Kidney (tissue), 14 donors: ENCODE measurements around the gene PSMD4. TPM values are rescaled to one million over a fixed set of nuclear protein-coding genes. Genes with fewer than 3 reads are reported as not detected.

Experiments used
- DNase-seq, 5 donors: peaks; one replicate each; pipeline ENCODE4 v3.0.0-alpha.2; 2013 to 2020
- FAIRE-seq: peaks from 2 replicates; lab custom pipeline; 2012; peaks lifted over from hg19 to GRCh38; lab: Jason Lieb, UNC
- H3K27ac ChIP-seq, 2 donors: one replicate each; pipeline ENCODE4 v1.7.0; 2013; ENCODE audit warnings: low read depth in 2 of 2, low read length in 2 of 2, inconsistent platforms in 1 of 2
- H3K27me3 ChIP-seq: one replicate; pipeline ENCODE4 v1.7.1; 2013; ENCODE audit warnings: low read length, inconsistent platforms; ENCODE audit not compliant: control insufficient read depth, insufficient read depth
- H3K36me3 ChIP-seq, 3 donors: one replicate each; pipeline versions ENCODE4 v1.7.0 to v1.7.1; 2013; ENCODE audit warnings: low read length in 3 of 3, control low read depth in 1 of 3, inconsistent platforms in 1 of 3; ENCODE audit not compliant: insufficient read depth in 3 of 3, control insufficient read depth in 2 of 3
- H3K4me1 ChIP-seq, 3 donors: one replicate each; pipeline versions ENCODE4 v1.7.0 to v1.7.1; 2013; ENCODE audit warnings: low read length in 3 of 3, inconsistent platforms in 1 of 3, low read depth in 1 of 3; ENCODE audit not compliant: control insufficient read depth in 2 of 3, insufficient read depth in 2 of 3
- H3K4me3 ChIP-seq, 3 donors: one replicate each; pipeline versions ENCODE4 v1.7.0 to v1.8.1; 2013; ENCODE audit warnings: low read length in 3 of 3, control low read depth in 1 of 3, inconsistent platforms in 1 of 3
- H3K9ac ChIP-seq, 3 donors: one replicate each; pipeline versions ENCODE4 v1.7.0 to v1.7.1; 2013; ENCODE audit warnings: low read length in 3 of 3, control low read depth in 1 of 3, inconsistent platforms in 1 of 3
- H3K9me3 ChIP-seq, 3 donors: one replicate each; pipeline versions ENCODE4 v1.7.0 to v1.7.1; 2013; ENCODE audit warnings: low read length in 3 of 3, control low read depth in 1 of 3, inconsistent platforms in 1 of 3; ENCODE audit not compliant: control insufficient read depth in 2 of 3, insufficient read depth in 1 of 3
- CTCF ChIP-seq: IDR thresholded peaks from 3 replicates; pipeline ENCODE4 v1.5.1; 2012; ENCODE audit warnings: mild to moderate bottlenecking, moderate library complexity, borderline replicate concordance; ENCODE audit not compliant: insufficient read depth; ENCODE audit errors: extremely low read depth
- intact Hi-C: fragments of 100-400 bp; cut with DNase I; formaldehyde crosslinking; loops from one replicate; pipeline ENCODE4 v1.11.1; 2022
- polyA plus RNA-seq: library from polyadenylated mRNA; stranded (reverse); fragments of 350-450 nt; fragmentation: Illumina TruSeq; extraction: RNeasy Lipid Tissue Mini Kit (QIAGEN cat#74804); gene quantifications from one replicate; pipeline ENCODE4 v1.2.3, GENCODE V29; 2014; ENCODE audit warnings: low read depth, low replicate concordance; ENCODE audit not compliant: insufficient read depth
- total RNA-seq: library from RNA; stranded (reverse); fragmentation: NEBNext Ultra II Directional; extraction: Animal tissue kit (Norgen Biotek cat#: 25700); gene quantifications from one replicate; pipeline ENCODE4 v1.2.1, GENCODE V29; 2021
- donor health status: control.
- donor health status: control.
- donor health status: control.
- donor health status: control.
- donor health status: control.
- donor health status: DM: yes; HTN: yes; CAD: no.
- donor health status: Normal renal cell carcinoma (clear cell type).

Gene PSMD4
- total and polyA plus RNA-seq, 2 donors from 2014 or later = 123 to 178 TPM

DNA sequence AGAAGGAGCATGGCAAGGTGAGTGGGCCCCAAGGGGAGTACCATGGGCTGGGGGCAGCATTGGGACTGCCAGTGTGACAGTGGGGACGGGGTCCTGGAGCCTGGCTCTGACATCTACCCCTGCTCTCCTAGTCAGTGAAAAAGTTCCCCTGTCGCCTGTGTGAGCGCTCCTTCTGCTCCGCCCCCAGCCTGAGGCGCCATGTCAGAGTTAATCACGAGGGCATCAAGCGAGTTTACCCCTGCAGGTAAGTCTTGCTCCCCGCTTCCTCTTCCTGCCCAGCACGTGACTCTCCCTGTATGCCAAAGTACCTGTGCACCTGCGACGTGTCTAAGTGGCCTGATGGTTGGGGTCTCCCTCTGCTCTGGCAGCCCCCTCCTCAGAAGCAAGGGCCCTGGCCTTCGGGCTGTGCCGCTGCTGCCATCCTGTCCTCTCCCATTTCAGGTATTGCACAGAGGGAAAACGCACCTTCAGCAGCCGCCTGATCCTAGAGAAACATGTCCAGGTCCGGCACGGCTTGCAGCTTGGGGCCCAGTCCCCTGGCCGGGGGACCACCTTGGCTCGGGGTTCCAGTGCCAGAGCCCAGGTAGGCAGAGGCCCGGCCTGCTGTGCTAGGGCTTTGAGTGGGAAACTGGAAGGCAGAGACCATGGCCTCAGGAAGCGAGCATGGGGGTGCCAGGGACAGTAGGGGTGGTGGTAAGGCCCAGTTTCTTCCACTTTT lies 35.6 kb downstream of the PSMD4 start:
- DNase-seq (peak in 1 of 5 donors; percentile 44), FAIRE-seq (no peak)
- H3K4me3 ChIP-seq = no peak overlapping the region
- H3K9me3 ChIP-seq = no peaks in the 10 kb centered on the region
- no peak overlapping the region for H3K9ac ChIP-seq
- intact Hi-C loops = no loop called here
- no peaks in the 10 kb centered on the region for H3K4me1 ChIP-seq
- H3K27me3 ChIP-seq = no peaks in the 10 kb centered on the region
- no peak for TF ChIP-seq CTCF
- H3K27ac ChIP-seq = no peak overlapping the region
- peaks cover 0 to 64% (median 47%) of the 10 kb centered on the region in 3 donors for H3K36me3 ChIP-seq

GRCh38 chr1:151290709-151291303 lies 36.3 kb downstream of the PSMD4 start:
- no peak overlapping the region for H3K27ac ChIP-seq
- FAIRE-seq = no peak
- no peaks in the 10 kb centered on the region for H3K4me1 ChIP-seq
- H3K9ac ChIP-seq = no peak overlapping the region
- H3K4me3 ChIP-seq = no peak overlapping the region
- no peak for TF ChIP-seq CTCF
- no peaks in the 10 kb centered on the region for H3K9me3 ChIP-seq
- H3K36me3 ChIP-seq = peaks cover 0 to 64% (median 52%) of the 10 kb centered on the region in 3 donors
- no peaks in the 10 kb centered on the region for H3K27me3 ChIP-seq
- intact Hi-C loops = no loop called here
- DNase-seq = no peak

- H3K9me3 ChIP-seq = no peaks in the 10 kb centered on the region
- no peak overlapping the region for H3K4me3 ChIP-seq
- no peak for DNase-seq
- no peak overlapping the region for H3K9ac ChIP-seq
- no peak overlapping the region for H3K27ac ChIP-seq
- intact Hi-C loops = no loop called here
- H3K27me3 ChIP-seq = no peaks in the 10 kb centered on the region
- H3K4me1 ChIP-seq = no peaks in the 10 kb centered on the region
- no peak for TF ChIP-seq CTCF
- peaks cover 0 to 57% (median 51%) of the 10 kb centered on the region in 3 donors for H3K36me3 ChIP-seq
- FAIRE-seq = no peak
Measured at GRCh38 chr1:151292207-151293030, 37.9 kb downstream of the PSMD4 start.
